Measurements from ENCODE around the gene SOX2.

The SOX2 gene

GRCh38 chr3:181705086-181705480 is 6.6 kb upstream of the SOX2 start:
- no peaks in the 10 kb centered on the region for H3F3A ChIP-seq (ENCODE audit: insufficient read depth)
- H3K36me3 ChIP-seq (ENCODE audit: low read length): no peaks in the 10 kb centered on the region
- H3K9ac ChIP-seq (ENCODE audit: low read length): no peak overlapping the region
- TF ChIP-seq CTCF (IDR thresholded peaks at IDR 0.05; ENCODE audit: insufficient read depth, low read length, poor library complexity, severe bottlenecking): no peak
- H3K4me2 ChIP-seq (ENCODE audit: low read depth, low read length, poor library complexity, severe bottlenecking): no peak overlapping the region
- no peaks in the 10 kb centered on the region for H3K9me2 ChIP-seq (replicated peaks; ENCODE audit: insufficient read depth, low read length)
- no peak overlapping the region for H3K27ac ChIP-seq (ENCODE audit: low read depth, low read length)
- no peaks in the 10 kb centered on the region for H4K20me1 ChIP-seq (ENCODE audit: low read depth, low read length)
- H2AFZ ChIP-seq (ENCODE audit: low read depth, low read length, severe bottlenecking): no peak overlapping the region
- no peak overlapping the region for H3K4me3 ChIP-seq (ENCODE audit: insufficient read depth, low read length, poor library complexity, severe bottlenecking)
- no peaks in the 10 kb centered on the region for H3K79me2 ChIP-seq (ENCODE audit: insufficient read depth, low read length)
- no peaks in the 10 kb centered on the region for H3K9me3 ChIP-seq (ENCODE audit: insufficient read depth, low read length)
- H3K27me3 ChIP-seq (ENCODE audit: low read length): no peaks in the 10 kb centered on the region

- Histone ChIP-seq H3K27ac (ENCODE audit: low read depth, low read length) (no peak overlapping the region), H3K9ac (ENCODE audit: low read length) (no peak overlapping the region), H3K4me2 (ENCODE audit: low read depth, low read length, poor library complexity, severe bottlenecking) (no peak overlapping the region)
These were observed 3.7 kb upstream of the SOX2 start for GRCh38 chr3:181707980-181708379.

GRCh38 chr3:181709537-181710279 is 2.0 kb upstream of the SOX2 start:
- H3K27ac ChIP-seq (ENCODE audit: low read depth, low read length): no peak overlapping the region
- TF ChIP-seq EZH2phosphoT487 (conservative IDR thresholded peaks at IDR 0.05; ENCODE audit: low read length) (no peak), CTCF (IDR thresholded peaks at IDR 0.05; ENCODE audit: insufficient read depth, low read length, poor library complexity, severe bottlenecking) (peak; percentile 82)
- H3K36me3 ChIP-seq (ENCODE audit: low read length): no peaks in the 10 kb centered on the region
- no peak overlapping the region for H3K9ac ChIP-seq (ENCODE audit: low read length)
- no peaks in the 10 kb centered on the region for H3K79me2 ChIP-seq (ENCODE audit: insufficient read depth, low read length)
- H3K27me3 ChIP-seq (ENCODE audit: low read length): no peaks in the 10 kb centered on the region
- H3K9me2 ChIP-seq (replicated peaks; ENCODE audit: insufficient read depth, low read length): no peaks in the 10 kb centered on the region
- H3K9me3 ChIP-seq (ENCODE audit: insufficient read depth, low read length): no peaks in the 10 kb centered on the region
- no peak overlapping the region for H3K4me3 ChIP-seq (ENCODE audit: insufficient read depth, low read length, poor library complexity, severe bottlenecking)
- H3K4me2 ChIP-seq (ENCODE audit: low read depth, low read length, poor library complexity, severe bottlenecking): no peak overlapping the region
- no peaks in the 10 kb centered on the region for H4K20me1 ChIP-seq (ENCODE audit: low read depth, low read length)
- no peak overlapping the region for H2AFZ ChIP-seq (ENCODE audit: low read depth, low read length, severe bottlenecking)
- H3F3A ChIP-seq (ENCODE audit: insufficient read depth): no peaks in the 10 kb centered on the region

More at GRCh38 chr3:181707980-181708379, 3.7 kb upstream of the SOX2 start:
- Histone ChIP-seq H3F3A (ENCODE audit: insufficient read depth) (no peaks in the 10 kb centered on the region), H3K9me2 (replicated peaks; ENCODE audit: insufficient read depth, low read length) (no peaks in the 10 kb centered on the region), H3K9me3 (ENCODE audit: insufficient read depth, low read length) (no peaks in the 10 kb centered on the region), H3K36me3 (ENCODE audit: low read length) (no peaks in the 10 kb centered on the region), H3K79me2 (ENCODE audit: insufficient read depth, low read length) (no peaks in the 10 kb centered on the region), H3K27me3 (ENCODE audit: low read length) (no peaks in the 10 kb centered on the region), H3K4me3 (ENCODE audit: insufficient read depth, low read length, poor library complexity, severe bottlenecking) (no peak overlapping the region), H4K20me1 (ENCODE audit: low read depth, low read length) (no peaks in the 10 kb centered on the region), H2AFZ (ENCODE audit: low read depth, low read length, severe bottlenecking) (no peak overlapping the region)
- TF ChIP-seq CTCF (IDR thresholded peaks at IDR 0.05; ENCODE audit: insufficient read depth, low read length, poor library complexity, severe bottlenecking): no peak
- no peak for TF ChIP-seq EZH2phosphoT487 (conservative IDR thresholded peaks at IDR 0.05; ENCODE audit: low read length)

All from SU-DHL-6 (cell line).